C1 segment of cervical spinal cord (tissue), 14 donors: ENCODE data around the gene NTNG1.

ENCODE experiments used
- DNase-seq, 14 donors: peaks; one replicate each; lab custom pipeline; 2025; lab: John Stamatoyannopoulos, UW

Gene NTNG1

GRCh38 chr1:107327446-107327845 is 186.6 kb downstream of the NTNG1 start:
- no peak for DNase-seq

DNA sequence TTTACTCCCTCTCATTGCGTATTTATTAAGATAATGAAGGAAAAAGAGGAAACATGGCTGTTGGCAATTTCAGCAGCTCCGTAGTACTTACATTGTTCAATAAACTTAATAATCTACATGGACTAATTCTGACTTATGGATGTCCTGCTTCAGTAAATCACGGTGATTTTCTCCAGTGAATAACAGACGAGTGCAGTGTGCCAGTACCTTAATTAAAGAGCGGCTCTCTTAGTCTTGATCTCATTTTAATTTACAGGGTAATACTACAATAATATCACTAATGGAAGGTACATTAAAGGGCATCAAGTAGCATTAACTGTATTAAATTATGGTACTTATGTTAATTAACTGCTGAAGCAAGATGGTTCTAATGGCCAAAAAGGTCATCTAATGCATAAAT is 187.2 kb downstream of the NTNG1 start:
- no peak for DNase-seq

DNA sequence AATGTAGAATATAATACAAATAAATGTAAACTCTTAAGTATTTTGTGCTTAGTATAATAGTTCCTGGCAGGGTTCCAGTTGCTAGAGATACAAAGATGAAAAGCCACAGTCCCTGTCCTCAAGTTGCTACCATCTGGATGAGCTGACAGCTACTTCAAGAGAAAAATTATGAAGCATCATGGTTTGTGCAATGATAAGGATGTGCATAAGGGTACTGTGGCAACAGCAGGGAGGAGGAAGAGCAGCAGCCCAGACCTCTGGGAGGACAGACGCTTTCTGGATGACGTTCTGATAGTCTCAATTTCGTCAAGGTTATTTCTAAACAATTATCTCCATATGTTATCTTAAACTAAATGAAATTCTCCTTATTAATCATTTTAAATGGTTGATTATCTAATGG is 198.9 kb downstream of the NTNG1 start:
- no peak for DNase-seq

GRCh38 chr1:107342316-107342715 is 201.5 kb downstream of the NTNG1 start:
- DNase-seq = no peak

- no peak for DNase-seq
Measured at GRCh38 chr1:107342768-107343167, 201.9 kb downstream of the NTNG1 start.

DNA sequence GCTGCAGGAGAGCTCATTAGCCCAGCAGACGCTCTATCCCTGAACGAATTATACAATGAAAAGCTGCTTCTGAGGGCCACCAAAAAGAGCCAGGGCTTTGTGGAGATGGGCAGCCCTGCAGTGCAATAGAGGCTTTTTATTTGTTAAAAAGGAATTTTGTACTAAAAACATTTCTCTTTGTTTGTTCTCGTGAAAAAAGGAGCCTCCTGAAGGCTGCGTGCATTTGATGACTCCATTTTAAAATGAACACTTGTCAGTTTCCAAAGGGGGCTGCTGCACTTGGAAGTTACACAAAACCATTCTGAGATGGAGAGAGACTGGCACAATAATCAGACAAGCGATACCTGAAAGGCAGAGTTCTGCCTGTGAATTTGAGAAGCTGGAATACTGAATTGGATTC is 202.8 kb downstream of the NTNG1 start:
- no peak for DNase-seq

GRCh38 chr1:107344268-107344760 is 203.5 kb downstream of the NTNG1 start:
- DNase-seq = no peak

- no peak for DNase-seq
Measured at GRCh38 chr1:107344836-107345235, 204.0 kb downstream of the NTNG1 start.

DNA sequence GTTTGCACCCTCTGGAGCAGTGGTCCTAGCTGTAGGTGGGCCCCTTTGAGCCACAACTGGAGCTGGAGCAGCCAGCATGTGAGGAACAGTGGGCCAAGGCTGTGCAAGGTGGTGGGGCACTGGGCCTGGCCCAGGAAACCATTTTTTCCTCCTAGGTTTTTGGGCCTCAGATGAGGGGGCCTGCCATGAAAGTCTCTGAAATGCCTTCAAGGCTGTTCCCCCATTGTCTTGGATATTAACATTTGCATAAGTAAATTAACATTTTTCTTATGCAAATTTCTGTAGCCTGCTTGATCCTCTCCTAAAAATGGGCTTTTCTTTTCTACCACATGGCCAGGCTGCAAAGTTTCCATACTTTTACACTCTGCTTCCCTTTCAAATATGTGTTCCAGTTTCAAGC is 212.0 kb downstream of the NTNG1 start:
- no peak for DNase-seq

DNA sequence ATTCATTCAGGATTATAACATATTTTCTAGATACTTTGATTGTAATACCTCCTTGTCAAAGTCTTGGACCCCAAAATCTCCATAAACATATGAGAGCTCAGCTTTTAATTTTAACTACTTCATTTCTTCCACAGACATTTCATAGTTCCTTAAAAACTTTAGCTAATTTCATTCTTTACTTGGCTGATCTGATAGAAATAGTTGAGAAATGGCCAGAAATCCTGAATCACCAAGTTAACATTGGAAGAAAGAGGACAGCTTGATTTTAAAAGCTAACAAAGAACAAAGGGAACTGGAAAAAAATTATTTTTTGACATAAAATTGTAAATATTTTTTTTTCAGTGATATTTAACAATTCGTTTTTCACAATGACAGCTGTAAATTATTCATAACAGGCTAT is 216.5 kb downstream of the NTNG1 start:
- no peak for DNase-seq

- no peak for DNase-seq
Measured at GRCh38 chr1:107358619-107359327, 217.9 kb downstream of the NTNG1 start.

GRCh38 chr1:107359472-107360241 is 218.8 kb downstream of the NTNG1 start:
- no peak for DNase-seq

GRCh38 chr1:107362468-107363140 is 221.8 kb downstream of the NTNG1 start:
- DNase-seq = no peak

DNA sequence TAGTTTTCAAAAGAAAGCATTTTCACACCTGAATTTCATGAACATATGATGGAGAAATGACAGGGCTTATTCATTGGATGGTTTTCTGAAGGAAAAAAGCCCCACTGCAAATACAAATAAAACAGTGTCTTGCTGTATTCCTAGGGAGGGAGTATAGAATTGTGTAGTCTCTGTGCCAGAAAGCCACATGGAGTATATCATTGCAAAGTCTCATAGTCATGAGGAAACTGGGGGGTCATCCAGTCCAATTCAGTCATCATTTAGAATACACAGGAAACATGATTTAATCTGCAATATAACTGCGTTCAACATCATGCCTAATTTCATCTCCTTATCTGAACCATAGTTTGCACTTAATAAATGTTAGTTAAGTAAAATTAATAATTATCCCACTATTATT is 222.3 kb downstream of the NTNG1 start:
- no peak for DNase-seq

GRCh38 chr1:107365527-107366240 is 224.8 kb downstream of the NTNG1 start:
- peak in 1 of 14 donors; percentile 49 for DNase-seq

- no peak for DNase-seq
Measured at GRCh38 chr1:107378426-107378825, 237.6 kb downstream of the NTNG1 start.

DNA sequence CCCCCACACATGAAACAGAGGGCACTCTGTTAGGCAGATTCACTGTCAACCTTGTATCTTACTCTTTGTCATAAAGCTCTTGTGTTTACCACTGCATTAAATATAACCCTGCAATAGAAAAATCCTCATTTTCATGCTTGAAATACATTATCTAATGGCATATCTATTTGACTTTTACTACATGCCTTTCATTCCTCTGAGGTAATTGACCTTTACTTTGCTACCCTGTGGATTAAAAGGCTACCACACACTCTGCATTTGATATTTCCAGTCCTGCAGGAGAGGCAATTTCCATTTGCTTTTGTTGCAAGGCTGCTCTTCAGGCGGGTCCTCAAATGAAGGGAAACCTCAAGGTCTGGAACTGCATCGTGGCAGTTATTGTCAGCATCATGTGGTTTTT is 238.0 kb downstream of the NTNG1 start:
- DNase-seq = no peak

DNA sequence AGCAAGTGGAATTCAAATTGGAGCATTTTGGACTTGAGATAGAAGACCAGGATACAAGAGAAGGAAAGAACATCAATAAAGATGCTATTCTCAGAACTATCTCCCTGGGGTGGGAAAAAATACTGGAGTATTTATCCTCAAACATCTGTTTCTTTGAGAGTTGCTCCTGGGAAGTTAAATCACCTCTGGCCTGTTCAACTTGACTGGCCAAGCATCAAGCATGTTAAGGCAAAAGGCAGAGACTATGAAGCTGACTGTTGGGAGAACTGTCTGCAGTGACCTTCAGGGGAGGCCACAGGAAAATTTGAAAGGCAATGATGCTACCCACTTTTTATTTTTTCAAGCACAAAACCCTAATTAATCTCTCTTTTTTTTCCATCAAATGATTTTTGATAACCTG is 239.0 kb downstream of the NTNG1 start:
- no peak for DNase-seq

GRCh38 chr1:107389410-107390396 is 248.9 kb downstream of the NTNG1 start:
- DNase-seq = no peak

GRCh38 chr1:107394301-107394700 is 253.5 kb downstream of the NTNG1 start:
- no peak for DNase-seq

DNA sequence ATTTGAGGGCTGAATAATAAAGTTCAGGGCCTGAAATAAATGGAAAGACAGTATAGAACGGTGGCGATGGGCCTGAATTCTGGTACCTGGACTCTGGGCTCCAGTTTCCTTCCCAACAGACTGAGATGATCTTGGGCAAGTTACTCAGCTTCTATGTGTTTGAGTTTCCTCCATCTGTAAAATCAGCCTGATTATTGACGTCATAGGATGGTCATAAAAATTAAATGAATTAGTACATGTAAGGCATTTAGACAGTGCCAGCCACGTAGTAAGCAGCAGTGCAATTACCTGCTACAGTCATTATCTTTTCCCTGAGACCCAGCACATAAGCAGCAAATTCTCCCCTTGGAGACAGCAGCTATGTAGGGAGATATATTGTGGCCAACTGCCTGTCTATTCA is 260.9 kb downstream of the NTNG1 start:
- DNase-seq = no peak
